Left lung (tissue), 10 donors: ENCODE results near the gene NPC1. TPM values are rescaled to one million over a fixed set of nuclear protein-coding genes. Genes with fewer than 3 reads are reported as not detected.

Experiments
- ATAC-seq: fragments of 200-7000 bp; cut with Tn5 transposase; one replicate; pipeline ENCODE4 v1.9.1; 2020; ENCODE audit warnings: moderate library complexity
- DNase-seq, 4 donors: peaks; one replicate each; pipeline ENCODE4 v3.0.0-alpha.2; 2013 to 2020
- H3K27ac ChIP-seq, 2 donors: fragments of 200-600 bp; sonication (generic) in 1 of 2; one replicate each; pipeline versions ENCODE4 v1.5.0 to v1.8.0; 2020 to 2021
- H3K27me3 ChIP-seq, 2 donors: fragments of 200-600 bp; sonication (generic) in 1 of 2; one replicate each; pipeline versions ENCODE4 v1.5.0 to v1.8.0; 2020 to 2021
- H3K36me3 ChIP-seq, 2 donors: fragments of 200-600 bp; sonication (generic) in 1 of 2; one replicate each; pipeline versions ENCODE4 v1.5.0 to v1.8.0; 2020 to 2021
- H3K4me1 ChIP-seq, 2 donors: fragments of 200-600 bp; one replicate each; pipeline ENCODE4 v1.8.0; 2021
- H3K4me3 ChIP-seq, 2 donors: fragments of 200-600 bp; sonication (generic) in 1 of 2; one replicate each; pipeline versions ENCODE4 v1.5.0 to v1.8.0; 2020 to 2021; ENCODE audit warnings: mild to moderate bottlenecking in 1 of 2
- H3K9me3 ChIP-seq, 2 donors: fragments of 200-600 bp; sonication (generic) in 1 of 2; one replicate each; pipeline versions ENCODE4 v1.5.0 to v1.8.0; 2020 to 2021
- intact Hi-C, 2 donors: fragments of 100-400 bp; cut with DNase I; formaldehyde crosslinking; loops; one replicate each; pipeline versions ENCODE4 v1.11.2 to v1.14.2; 2022
- polyA plus RNA-seq, 6 donors: library from polyadenylated mRNA; unstranded; fragments of 120-200 nt; gene quantifications; one replicate each; pipeline ENCODE4 v1.2.1, GENCODE V29; 2013; ENCODE audit not compliant: insufficient read length in 6 of 6
- total RNA-seq, 2 donors: library from RNA; stranded (reverse); fragmentation: NEBNext Ultra II Directional; extraction: Animal tissue kit (Norgen Biotek cat#: 25700); gene quantifications; one replicate each; pipeline ENCODE4 v1.2.1, GENCODE V29; 2021
- TF ChIP-seq, protein P1 (sequence below), 2 donors: fragments of 200-600 bp; sonication (generic) in 1 of 2; IDR thresholded peaks; one replicate each; pipeline versions ENCODE4 v1.5.0 to v1.8.0; 2021; ENCODE audit warnings: antibody characterized with exemption in 2 of 2
- donor health status: DM: no; HTN: yes; CAD: no.
- donor health status: DM: no; HTN: no; CAD: no.

The NPC1 gene
- total and polyA plus RNA-seq, 8 donors: 23.9 to 138 (median 27.4) TPM

DNA sequence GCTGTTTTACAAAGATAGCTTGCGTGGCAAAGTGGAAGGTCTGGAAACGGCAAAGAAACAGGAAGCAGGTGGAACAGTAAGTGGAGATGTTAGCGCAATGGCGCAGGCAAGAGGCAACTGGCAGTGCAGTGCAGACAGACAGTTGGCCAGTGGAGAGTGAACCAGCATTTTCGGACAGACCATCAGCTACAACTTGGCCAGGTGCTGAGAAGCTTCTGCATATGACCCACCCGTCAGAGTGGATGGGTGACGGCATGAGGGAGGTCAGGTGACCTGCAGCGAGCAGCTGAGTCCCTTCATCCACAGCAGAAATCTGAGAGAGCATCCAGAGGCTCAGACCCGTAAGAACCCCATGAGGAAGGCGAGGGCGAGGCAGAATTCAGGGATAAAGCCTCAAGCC, 33.8 kb downstream of the NPC1 start:
- peaks cover 9 to 12% of the 10 kb centered on the region in 2 donors for H3K4me1 ChIP-seq
- DNase-seq (no peak), ATAC-seq (no peak)
- peak overlapping the region; percentile 50 to 63 for H3K27ac ChIP-seq
- TF ChIP-seq, protein P1, sequence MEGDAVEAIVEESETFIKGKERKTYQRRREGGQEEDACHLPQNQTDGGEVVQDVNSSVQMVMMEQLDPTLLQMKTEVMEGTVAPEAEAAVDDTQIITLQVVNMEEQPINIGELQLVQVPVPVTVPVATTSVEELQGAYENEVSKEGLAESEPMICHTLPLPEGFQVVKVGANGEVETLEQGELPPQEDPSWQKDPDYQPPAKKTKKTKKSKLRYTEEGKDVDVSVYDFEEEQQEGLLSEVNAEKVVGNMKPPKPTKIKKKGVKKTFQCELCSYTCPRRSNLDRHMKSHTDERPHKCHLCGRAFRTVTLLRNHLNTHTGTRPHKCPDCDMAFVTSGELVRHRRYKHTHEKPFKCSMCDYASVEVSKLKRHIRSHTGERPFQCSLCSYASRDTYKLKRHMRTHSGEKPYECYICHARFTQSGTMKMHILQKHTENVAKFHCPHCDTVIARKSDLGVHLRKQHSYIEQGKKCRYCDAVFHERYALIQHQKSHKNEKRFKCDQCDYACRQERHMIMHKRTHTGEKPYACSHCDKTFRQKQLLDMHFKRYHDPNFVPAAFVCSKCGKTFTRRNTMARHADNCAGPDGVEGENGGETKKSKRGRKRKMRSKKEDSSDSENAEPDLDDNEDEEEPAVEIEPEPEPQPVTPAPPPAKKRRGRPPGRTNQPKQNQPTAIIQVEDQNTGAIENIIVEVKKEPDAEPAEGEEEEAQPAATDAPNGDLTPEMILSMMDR (IDR thresholded peaks at IDR 0.05): no peak
- H3K27me3 ChIP-seq: no peaks in the 10 kb centered on the region
- peaks cover 7 to 100% of the 10 kb centered on the region in 2 donors for H3K36me3 ChIP-seq
- no peaks in the 10 kb centered on the region for H3K9me3 ChIP-seq
- H3K4me3 ChIP-seq: no peak overlapping the region
- intact Hi-C loops: no loop called here

GRCh38 chr18:23551978-23552377, 34.3 kb downstream of the NPC1 start:
- Histone ChIP-seq H3K9me3 (no peaks in the 10 kb centered on the region), H3K4me1 (peaks cover 9 to 12% of the 10 kb centered on the region in 2 donors), H3K27me3 (no peaks in the 10 kb centered on the region), H3K27ac (peak overlapping the region; percentile 50 to 63), H3K4me3 (no peak overlapping the region), H3K36me3 (peaks cover 7 to 100% of the 10 kb centered on the region in 2 donors)
- DNase-seq: no peak
- ATAC-seq: no peak
- intact Hi-C loops: no loop called here
- TF ChIP-seq, protein P1 (IDR thresholded peaks at IDR 0.05): no peak

DNA sequence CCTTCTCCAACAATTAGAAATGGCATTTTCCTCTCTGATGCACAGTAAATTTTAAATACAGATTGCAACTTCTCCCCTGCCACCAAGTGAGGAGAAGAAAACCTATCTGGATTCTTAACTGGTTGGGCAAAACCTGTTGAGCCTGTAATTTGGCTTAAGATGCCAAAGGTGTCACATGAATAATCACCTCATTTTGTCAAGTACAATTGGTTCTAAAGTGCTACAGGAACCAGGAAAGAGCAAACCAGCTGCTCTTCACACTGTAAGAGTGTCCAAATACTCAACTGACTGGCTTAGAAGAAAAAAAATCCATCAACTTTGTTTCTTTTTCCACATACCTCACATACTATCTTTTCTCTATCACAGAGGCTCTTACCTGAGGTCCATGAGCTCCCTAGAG, 35.4 kb downstream of the NPC1 start:
- peak; percentile 62 for ATAC-seq
- Histone ChIP-seq H3K27me3 (no peaks in the 10 kb centered on the region), H3K4me1 (peaks cover 9 to 12% of the 10 kb centered on the region in 2 donors), H3K36me3 (peaks cover 7 to 100% of the 10 kb centered on the region in 2 donors), H3K27ac (peak overlapping the region; percentile 50 to 63), H3K4me3 (no peak overlapping the region), H3K9me3 (no peaks in the 10 kb centered on the region)
- DNase-seq: peak in 1 of 4 donors; percentile 19
- intact Hi-C loops: no loop called here
- TF ChIP-seq, protein P1 (IDR thresholded peaks at IDR 0.05): no peak

DNA sequence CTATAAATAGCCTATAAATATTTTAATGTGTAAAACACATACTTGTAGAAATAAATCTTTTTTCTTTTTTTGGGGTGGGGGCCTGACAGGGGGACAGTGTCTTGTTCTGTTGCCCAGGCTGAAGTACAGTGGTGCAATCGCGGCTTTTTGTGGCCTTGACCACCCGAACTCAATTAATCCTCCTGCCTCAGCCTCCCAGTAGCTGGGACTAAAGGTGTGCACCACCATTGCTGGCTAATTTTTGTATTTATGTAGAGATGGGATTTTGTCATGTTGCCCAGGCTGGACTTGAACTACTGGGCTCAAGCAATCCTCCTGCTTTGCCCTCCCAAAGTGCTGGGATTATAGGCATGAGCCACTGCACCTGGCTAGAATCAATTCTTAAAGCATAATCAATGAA, 37.6 kb downstream of the NPC1 start:
- peak overlapping the region in 1 of 2 donors; percentile 5 for H3K27ac ChIP-seq
- DNase-seq (no peak), ATAC-seq (no peak)
- peaks cover 0 to 100% of the 10 kb centered on the region in 2 donors for H3K36me3 ChIP-seq
- TF ChIP-seq, protein P1 (IDR thresholded peaks at IDR 0.05): no peak
- H3K27me3 ChIP-seq: no peaks in the 10 kb centered on the region
- peaks cover 9 to 12% of the 10 kb centered on the region in 2 donors for H3K4me1 ChIP-seq
- H3K9me3 ChIP-seq: no peaks in the 10 kb centered on the region
- H3K4me3 ChIP-seq: no peak overlapping the region
- intact Hi-C loops: no loop called here

DNA sequence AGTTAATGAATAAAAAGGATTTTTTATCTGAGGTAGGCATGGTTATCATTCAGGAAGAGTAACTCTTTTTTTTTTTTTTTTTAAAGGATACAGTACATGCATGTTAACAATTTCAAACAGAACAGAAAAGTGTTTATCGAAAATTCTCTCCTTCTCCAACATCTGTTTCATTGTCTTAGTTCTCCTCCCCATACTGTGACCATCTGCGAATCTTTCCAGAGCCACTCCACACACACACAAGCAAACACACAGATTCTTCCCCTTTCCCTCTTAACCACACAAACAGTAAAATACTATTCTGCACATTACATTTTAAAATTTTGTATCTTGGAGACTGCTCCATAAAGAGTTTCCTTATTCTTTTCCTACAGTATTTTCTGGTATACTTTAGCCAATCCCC, 38.0 kb downstream of the NPC1 start:
- Histone ChIP-seq H3K27me3 (no peaks in the 10 kb centered on the region), H3K36me3 (peaks cover 0 to 100% of the 10 kb centered on the region in 2 donors), H3K27ac (peak overlapping the region in 1 of 2 donors; percentile 18), H3K9me3 (no peaks in the 10 kb centered on the region), H3K4me1 (peaks cover 9 to 12% of the 10 kb centered on the region in 2 donors), H3K4me3 (no peak overlapping the region)
- intact Hi-C loops: no loop called here
- TF ChIP-seq, protein P1 (IDR thresholded peaks at IDR 0.05): no peak
- DNase-seq (no peak), ATAC-seq (no peak)
